GM12878 (cell line): Measurements from ENCODE around the gene SCARB1. TPM values are rescaled to one million over a fixed set of nuclear protein-coding genes. Genes with fewer than 3 reads are reported as not detected.
A peak's percentile ranks its signal among the peaks of the same experiment; 100 is the strongest.

ENCODE experiments used
- BCL11A ChIP-seq: IDR thresholded peaks from 2 replicates; pipeline ENCODE4 v1.6.1; 2011; ENCODE audit warnings: low read depth, low read length
- CBFB ChIP-seq: IDR thresholded peaks from 2 replicates; pipeline ENCODE4 v1.6.1; 2016; ENCODE audit warnings: antibody characterized with exemption, low read depth
- CEBPB ChIP-seq, 2 experiments: fragments of 150-350 bp in 1 of 2; IDR thresholded peaks; 2 replicates each; pipeline ENCODE4 v1.6.1; 2012 to 2014; ENCODE audit warnings: low read depth in 2 of 2, low read length in 2 of 2, borderline replicate concordance in 1 of 2, inconsistent platforms in 1 of 2
- CREM ChIP-seq: IDR thresholded peaks from 2 replicates; pipeline ENCODE4 v1.6.1; 2014; ENCODE audit warnings: antibody characterized with exemption, low read depth
- EGR1 ChIP-seq, 2 experiments: IDR thresholded peaks; 1 replicate in 1 of 2; 2 replicates in 1 of 2; pipeline ENCODE4 v1.6.1; 2011 to 2012; ENCODE audit warnings: low read depth in 2 of 2, low read length in 2 of 2, borderline replicate concordance in 1 of 2, mild to moderate bottlenecking in 1 of 2, moderate library complexity in 1 of 2
- FOXM1 ChIP-seq: IDR thresholded peaks from 2 replicates; pipeline ENCODE4 v1.6.1; 2012; ENCODE audit warnings: low read depth, mild to moderate bottlenecking, inconsistent platforms, low read length, moderate library complexity
- HCFC1 ChIP-seq: fragments of 150-350 bp; IDR thresholded peaks from 2 replicates; pipeline ENCODE4 v1.6.1; 2014; ENCODE audit warnings: low read length
- HDAC2 ChIP-seq: fragments of 200-600 bp; sonication (generic); IDR thresholded peaks from 2 replicates; pipeline ENCODE4 v1.6.1; 2017
- MAX ChIP-seq: IDR thresholded peaks from 2 replicates; pipeline ENCODE4 v1.6.1; 2012; ENCODE audit warnings: low read depth, low read length, improper control_type of control experiment
- MTA3 ChIP-seq: IDR thresholded peaks from 2 replicates; pipeline ENCODE4 v1.6.1; 2012; ENCODE audit warnings: low read length, inconsistent platforms, borderline replicate concordance
- NFYA ChIP-seq: IDR thresholded peaks from 2 replicates; pipeline ENCODE4 v1.6.1; 2011; ENCODE audit warnings: low read depth, mild to moderate bottlenecking, low read length, improper control_type of control experiment, borderline replicate concordance
- NR2C2 ChIP-seq: IDR thresholded peaks from 2 replicates; pipeline ENCODE4 v1.6.1; 2011; ENCODE audit warnings: borderline replicate concordance, low read depth; ENCODE audit not compliant: control insufficient read depth, insufficient read length
- RUNX3 ChIP-seq: IDR thresholded peaks from 2 replicates; pipeline ENCODE4 v1.6.1; 2012; ENCODE audit warnings: low read length, inconsistent platforms
- SIN3A ChIP-seq: IDR thresholded peaks from 2 replicates; pipeline ENCODE4 v1.6.1; 2012; ENCODE audit warnings: low read depth, low read length, improper control_type of control experiment
- SPI1 ChIP-seq: IDR thresholded peaks from 2 replicates; pipeline ENCODE4 v1.6.1; 2011; ENCODE audit warnings: low read depth, mild to moderate bottlenecking, low read length, moderate library complexity, borderline replicate concordance; ENCODE audit not compliant: insufficient read depth
- STAT1 ChIP-seq: fragments of 450-650 bp; conservative IDR thresholded peaks from 2 replicates; pipeline ENCODE4 v1.6.1; 2014; ENCODE audit warnings: antibody characterized with exemption, mild to moderate bottlenecking
- TBL1XR1 ChIP-seq: IDR thresholded peaks from 2 replicates; pipeline ENCODE4 v1.6.1; 2012; ENCODE audit warnings: low read depth, low read length, improper control_type of control experiment
- USF2 ChIP-seq: IDR thresholded peaks from 2 replicates; pipeline ENCODE4 v1.6.1; 2011; ENCODE audit warnings: low read depth, low read length, improper control_type of control experiment, borderline replicate concordance
- ZNF207 ChIP-seq: fragments of 450-650 bp; IDR thresholded peaks from 2 replicates; pipeline ENCODE4 v1.6.1; 2014; ENCODE audit warnings: antibody characterized with exemption, mild to moderate bottlenecking, borderline replicate concordance
- ZNF384 ChIP-seq: IDR thresholded peaks from 2 replicates; pipeline ENCODE4 v1.6.1; 2012; ENCODE audit warnings: low read depth, mild to moderate bottlenecking, low read length, improper control_type of control experiment, borderline replicate concordance
- polyA plus RNA-seq, 11 experiments: library from polyadenylated mRNA; depleted of rRNA in 4 of 11; unstranded in 6 of 11; stranded (reverse) in 5 of 11; fragments of >200 nt; fragmentation: Nextera tagmentation in 4 of 11; fragmentation: Illumina TruSeq in 1 of 11; extraction: Ambion mirVana in 4 of 11; extraction: Trizol in 1 of 11; gene quantifications; 1 replicate in 1 of 11; 2 replicates in 10 of 11; pipeline versions ENCODE4 v1.2.1 to v1.2.3, GENCODE V29; 2011 to 2016; ENCODE audit warnings: inconsistent platforms in 2 of 11, missing spikeins in 2 of 11, low read depth in 1 of 11
- total RNA-seq, 4 experiments: library from RNA; depleted of rRNA in 3 of 4; stranded (reverse); fragments of >200 nt in 3 of 4; fragmentation: Illumina TruSeq in 1 of 4; extraction: Trizol in 1 of 4; gene quantifications; 2 replicates each; pipeline versions ENCODE4 v1.2.1 to v1.2.3, GENCODE V29; 2013 to 2021
- TF ChIP-seq, protein P1 (sequence below): IDR thresholded peaks from 2 replicates; pipeline ENCODE4 v1.6.1; 2012; ENCODE audit warnings: improper control_type of control experiment, low read depth, low read length; ENCODE audit not compliant: insufficient replicate concordance
- TF ChIP-seq, protein P2 (sequence below), 3 experiments: IDR thresholded peaks in 2 of 3; conservative IDR thresholded peaks in 1 of 3; 2 replicates each; pipeline ENCODE4 v1.5.1; 2011; ENCODE audit warnings: low read depth in 3 of 3, low read length in 3 of 3, mild to moderate bottlenecking in 3 of 3, control low read depth in 2 of 3, moderate library complexity in 2 of 3, inconsistent platforms in 1 of 3, mixed read lengths in 1 of 3; ENCODE audit not compliant: control insufficient read depth in 2 of 3, insufficient read depth in 1 of 3; ENCODE audit errors: extremely low read depth in 1 of 3

Gene SCARB1
- total and polyA plus RNA-seq, 10 of the 15 experiments (the other 5 are each of a cell fraction or from before 2014, with no cell fraction given), result 0.34 to 104 (median 63.1) TPM

GRCh38 chr12:124906606-124907261 is 43.1 kb upstream of the SCARB1 start (continued):
- TF ChIP-seq, protein P1, sequence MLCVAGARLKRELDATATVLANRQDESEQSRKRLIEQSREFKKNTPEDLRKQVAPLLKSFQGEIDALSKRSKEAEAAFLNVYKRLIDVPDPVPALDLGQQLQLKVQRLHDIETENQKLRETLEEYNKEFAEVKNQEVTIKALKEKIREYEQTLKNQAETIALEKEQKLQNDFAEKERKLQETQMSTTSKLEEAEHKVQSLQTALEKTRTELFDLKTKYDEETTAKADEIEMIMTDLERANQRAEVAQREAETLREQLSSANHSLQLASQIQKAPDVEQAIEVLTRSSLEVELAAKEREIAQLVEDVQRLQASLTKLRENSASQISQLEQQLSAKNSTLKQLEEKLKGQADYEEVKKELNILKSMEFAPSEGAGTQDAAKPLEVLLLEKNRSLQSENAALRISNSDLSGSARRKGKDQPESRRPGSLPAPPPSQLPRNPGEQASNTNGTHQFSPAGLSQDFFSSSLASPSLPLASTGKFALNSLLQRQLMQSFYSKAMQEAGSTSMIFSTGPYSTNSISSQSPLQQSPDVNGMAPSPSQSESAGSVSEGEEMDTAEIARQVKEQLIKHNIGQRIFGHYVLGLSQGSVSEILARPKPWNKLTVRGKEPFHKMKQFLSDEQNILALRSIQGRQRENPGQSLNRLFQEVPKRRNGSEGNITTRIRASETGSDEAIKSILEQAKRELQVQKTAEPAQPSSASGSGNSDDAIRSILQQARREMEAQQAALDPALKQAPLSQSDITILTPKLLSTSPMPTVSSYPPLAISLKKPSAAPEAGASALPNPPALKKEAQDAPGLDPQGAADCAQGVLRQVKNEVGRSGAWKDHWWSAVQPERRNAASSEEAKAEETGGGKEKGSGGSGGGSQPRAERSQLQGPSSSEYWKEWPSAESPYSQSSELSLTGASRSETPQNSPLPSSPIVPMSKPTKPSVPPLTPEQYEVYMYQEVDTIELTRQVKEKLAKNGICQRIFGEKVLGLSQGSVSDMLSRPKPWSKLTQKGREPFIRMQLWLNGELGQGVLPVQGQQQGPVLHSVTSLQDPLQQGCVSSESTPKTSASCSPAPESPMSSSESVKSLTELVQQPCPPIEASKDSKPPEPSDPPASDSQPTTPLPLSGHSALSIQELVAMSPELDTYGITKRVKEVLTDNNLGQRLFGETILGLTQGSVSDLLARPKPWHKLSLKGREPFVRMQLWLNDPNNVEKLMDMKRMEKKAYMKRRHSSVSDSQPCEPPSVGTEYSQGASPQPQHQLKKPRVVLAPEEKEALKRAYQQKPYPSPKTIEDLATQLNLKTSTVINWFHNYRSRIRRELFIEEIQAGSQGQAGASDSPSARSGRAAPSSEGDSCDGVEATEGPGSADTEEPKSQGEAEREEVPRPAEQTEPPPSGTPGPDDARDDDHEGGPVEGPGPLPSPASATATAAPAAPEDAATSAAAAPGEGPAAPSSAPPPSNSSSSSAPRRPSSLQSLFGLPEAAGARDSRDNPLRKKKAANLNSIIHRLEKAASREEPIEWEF, result no peak
- TF ChIP-seq ZNF384 (peak; percentile 4; the same call in 1 of the 2 replicates), FOXM1 (peak; percentile 90), NFYA (peak; percentile 29; the same call in 1 of the 2 replicates), BCL11A (0 out of 2 replicates have a peak, but pooled peaks have one; percentile 31), ZNF207 (0 out of 2 replicates have a peak, but pooled peaks have one; percentile 75), MTA3 (no peak), CREM (peak; percentile 48; the same call in 1 of the 2 replicates), HDAC2 (no peak), NR2C2 (no peak), STAT1 (0 out of 2 replicates have a peak, but pooled peaks have one; percentile 36), TBL1XR1 (peak; percentile 61; the same call in 1 of the 2 replicates), HCFC1 (no peak), CBFB (peak; percentile 96), MAX (no peak), SIN3A (no peak), CEBPB (IDR thresholded peaks at IDR 0.05; ENCODE audit: borderline replicate concordance in 1 of 2, low read depth in 2 of 2, low read length in 2 of 2) (no peak; a peak in 1 of 4 replicates), SPI1 (no peak), USF2 (no peak), EGR1 (IDR thresholded peaks at IDR 0.05; ENCODE audit: borderline replicate concordance in 1 of 2, low read depth in 2 of 2, low read length in 2 of 2) (no peak), RUNX3 (peak; percentile 99)
- TF ChIP-seq, protein P2, sequence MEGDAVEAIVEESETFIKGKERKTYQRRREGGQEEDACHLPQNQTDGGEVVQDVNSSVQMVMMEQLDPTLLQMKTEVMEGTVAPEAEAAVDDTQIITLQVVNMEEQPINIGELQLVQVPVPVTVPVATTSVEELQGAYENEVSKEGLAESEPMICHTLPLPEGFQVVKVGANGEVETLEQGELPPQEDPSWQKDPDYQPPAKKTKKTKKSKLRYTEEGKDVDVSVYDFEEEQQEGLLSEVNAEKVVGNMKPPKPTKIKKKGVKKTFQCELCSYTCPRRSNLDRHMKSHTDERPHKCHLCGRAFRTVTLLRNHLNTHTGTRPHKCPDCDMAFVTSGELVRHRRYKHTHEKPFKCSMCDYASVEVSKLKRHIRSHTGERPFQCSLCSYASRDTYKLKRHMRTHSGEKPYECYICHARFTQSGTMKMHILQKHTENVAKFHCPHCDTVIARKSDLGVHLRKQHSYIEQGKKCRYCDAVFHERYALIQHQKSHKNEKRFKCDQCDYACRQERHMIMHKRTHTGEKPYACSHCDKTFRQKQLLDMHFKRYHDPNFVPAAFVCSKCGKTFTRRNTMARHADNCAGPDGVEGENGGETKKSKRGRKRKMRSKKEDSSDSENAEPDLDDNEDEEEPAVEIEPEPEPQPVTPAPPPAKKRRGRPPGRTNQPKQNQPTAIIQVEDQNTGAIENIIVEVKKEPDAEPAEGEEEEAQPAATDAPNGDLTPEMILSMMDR (IDR thresholded peaks at IDR 0.05 in 2 of 3, conservative IDR thresholded peaks at IDR 0.05 in 1 of 3; ENCODE audit: control insufficient read depth in 2 of 3, extremely low read depth in 1 of 3, insufficient read depth in 1 of 3, low read depth in 3 of 3, low read length in 3 of 3), result peak; percentile 91 to 100 (median 99); a peak in 5 of 6 replicates
